Coronary artery (tissue), 2 donors: Measurements from ENCODE around the gene LMNA.

Experiments used
- DNase-seq: peaks from one replicate; pipeline ENCODE4 v3.0.0-alpha.2; 2017; ENCODE audit warnings: low spot score
- H3K27ac ChIP-seq, 2 donors: fragments of 200-600 bp; sonication (generic); one replicate each; pipeline ENCODE4 v1.5.1; 2016 to 2019
- H3K4me3 ChIP-seq: fragments of 200-600 bp; sonication (generic); 2 replicates; pipeline ENCODE4 v1.5.1; 2016; ENCODE audit warnings: mild to moderate bottlenecking, moderate library complexity
- TF ChIP-seq, protein P1 (sequence below): fragments of 200-600 bp; sonication (generic); IDR thresholded peaks from one replicate; pipeline ENCODE4 v1.5.1; 2019; ENCODE audit warnings: antibody characterized with exemption

The LMNA gene

DNA sequence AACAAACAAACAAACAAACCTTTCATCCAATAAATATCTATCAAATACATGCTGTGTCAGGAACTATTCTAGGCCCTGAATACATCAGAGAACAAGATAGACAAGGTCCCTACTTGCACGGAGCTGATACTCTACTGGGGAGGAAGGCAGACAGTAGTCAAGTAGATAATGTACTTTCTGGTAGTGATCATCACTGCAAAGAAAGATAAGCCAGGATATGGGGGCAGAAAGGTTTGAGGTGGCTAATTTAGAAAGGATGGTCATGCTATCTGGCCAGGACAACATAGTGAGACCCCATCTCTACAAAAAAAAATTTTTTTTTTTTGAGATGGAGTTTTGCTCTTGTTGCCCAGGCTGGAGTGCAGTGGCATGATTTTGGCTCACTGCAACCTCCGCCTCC lies 22.9 kb upstream of the LMNA start:
- Histone ChIP-seq H3K4me3 (no peak overlapping the region), H3K27ac (no peak overlapping the region)
- no peak for DNase-seq
- TF ChIP-seq, protein P1, sequence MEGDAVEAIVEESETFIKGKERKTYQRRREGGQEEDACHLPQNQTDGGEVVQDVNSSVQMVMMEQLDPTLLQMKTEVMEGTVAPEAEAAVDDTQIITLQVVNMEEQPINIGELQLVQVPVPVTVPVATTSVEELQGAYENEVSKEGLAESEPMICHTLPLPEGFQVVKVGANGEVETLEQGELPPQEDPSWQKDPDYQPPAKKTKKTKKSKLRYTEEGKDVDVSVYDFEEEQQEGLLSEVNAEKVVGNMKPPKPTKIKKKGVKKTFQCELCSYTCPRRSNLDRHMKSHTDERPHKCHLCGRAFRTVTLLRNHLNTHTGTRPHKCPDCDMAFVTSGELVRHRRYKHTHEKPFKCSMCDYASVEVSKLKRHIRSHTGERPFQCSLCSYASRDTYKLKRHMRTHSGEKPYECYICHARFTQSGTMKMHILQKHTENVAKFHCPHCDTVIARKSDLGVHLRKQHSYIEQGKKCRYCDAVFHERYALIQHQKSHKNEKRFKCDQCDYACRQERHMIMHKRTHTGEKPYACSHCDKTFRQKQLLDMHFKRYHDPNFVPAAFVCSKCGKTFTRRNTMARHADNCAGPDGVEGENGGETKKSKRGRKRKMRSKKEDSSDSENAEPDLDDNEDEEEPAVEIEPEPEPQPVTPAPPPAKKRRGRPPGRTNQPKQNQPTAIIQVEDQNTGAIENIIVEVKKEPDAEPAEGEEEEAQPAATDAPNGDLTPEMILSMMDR, result no peak

DNA sequence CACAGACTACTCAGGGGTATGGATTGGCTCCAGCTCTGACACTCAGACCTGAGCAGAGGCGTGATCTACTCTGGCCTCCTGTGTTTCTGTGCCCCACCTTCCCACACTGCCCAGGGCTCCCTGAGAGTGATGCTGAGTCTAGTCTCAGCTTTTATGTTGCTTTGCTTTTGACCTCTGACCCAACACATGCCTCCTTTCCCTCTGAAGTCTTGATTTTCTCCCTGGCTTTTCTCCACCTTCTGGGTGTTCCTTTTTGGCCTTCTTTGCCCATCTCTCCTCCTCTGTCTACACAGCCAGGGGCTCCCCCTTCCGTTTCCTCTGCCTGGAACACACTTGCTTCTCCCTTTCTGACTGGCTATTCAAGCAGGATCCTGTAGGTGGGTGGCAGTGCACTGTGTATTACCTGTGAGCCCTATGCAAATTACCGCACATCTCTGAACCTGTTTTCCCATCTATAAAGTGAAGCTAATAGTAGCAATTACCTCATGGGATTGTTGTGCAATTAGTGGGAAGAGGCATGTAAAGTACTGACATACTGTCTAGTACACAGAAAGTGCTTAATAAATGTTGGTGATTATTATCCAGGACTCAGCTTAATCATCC lies 18.5 kb upstream of the LMNA start:
- no peak for DNase-seq
- Histone ChIP-seq H3K4me3 (no peak overlapping the region), H3K27ac (peak overlapping the region in 1 of 2 donors; percentile 92)
- TF ChIP-seq, protein P1, result no peak

DNA sequence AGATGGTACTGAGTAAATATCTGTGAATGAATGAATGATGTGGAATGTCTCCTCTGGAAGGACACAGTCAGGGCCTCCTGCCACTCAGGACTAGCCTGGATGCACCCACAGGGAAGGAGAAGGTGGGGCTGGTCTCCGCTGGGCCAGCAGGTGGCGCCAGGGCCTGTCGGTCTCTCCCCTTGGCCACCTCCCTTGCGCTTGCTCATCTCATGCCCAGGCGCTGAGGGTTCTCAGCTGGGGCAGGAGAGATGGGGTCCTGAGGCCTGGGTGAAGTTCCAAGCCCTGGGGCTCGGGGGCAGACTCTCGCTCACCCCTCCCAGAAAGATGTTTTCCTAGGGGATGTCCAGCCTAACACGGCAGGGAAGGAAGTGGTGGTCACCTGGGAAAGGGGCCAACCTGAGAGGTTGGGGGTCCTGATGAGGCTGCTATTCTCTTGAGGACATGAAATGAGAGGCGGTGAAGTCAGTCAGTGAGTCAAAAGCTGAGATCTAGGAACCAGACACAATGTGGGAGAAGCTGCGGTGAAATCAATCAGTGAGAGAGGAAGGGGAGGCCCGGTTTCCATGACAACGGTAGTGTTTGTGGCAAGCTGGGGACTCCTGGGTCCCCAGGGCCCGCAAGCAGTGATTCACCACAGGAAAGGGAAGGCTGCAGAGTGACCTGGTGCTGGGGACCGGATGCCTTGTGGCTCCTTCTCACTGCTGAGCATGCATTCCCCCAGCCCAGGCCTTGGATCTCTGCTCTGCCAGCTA lies 17.7 kb upstream of the LMNA start:
- peak overlapping the region; percentile 88 to 92 for H3K27ac ChIP-seq
- peak; percentile 93 for DNase-seq
- TF ChIP-seq, protein P1, result peak; percentile 95
- H3K4me3 ChIP-seq, result peak overlapping the region; percentile 43

DNA sequence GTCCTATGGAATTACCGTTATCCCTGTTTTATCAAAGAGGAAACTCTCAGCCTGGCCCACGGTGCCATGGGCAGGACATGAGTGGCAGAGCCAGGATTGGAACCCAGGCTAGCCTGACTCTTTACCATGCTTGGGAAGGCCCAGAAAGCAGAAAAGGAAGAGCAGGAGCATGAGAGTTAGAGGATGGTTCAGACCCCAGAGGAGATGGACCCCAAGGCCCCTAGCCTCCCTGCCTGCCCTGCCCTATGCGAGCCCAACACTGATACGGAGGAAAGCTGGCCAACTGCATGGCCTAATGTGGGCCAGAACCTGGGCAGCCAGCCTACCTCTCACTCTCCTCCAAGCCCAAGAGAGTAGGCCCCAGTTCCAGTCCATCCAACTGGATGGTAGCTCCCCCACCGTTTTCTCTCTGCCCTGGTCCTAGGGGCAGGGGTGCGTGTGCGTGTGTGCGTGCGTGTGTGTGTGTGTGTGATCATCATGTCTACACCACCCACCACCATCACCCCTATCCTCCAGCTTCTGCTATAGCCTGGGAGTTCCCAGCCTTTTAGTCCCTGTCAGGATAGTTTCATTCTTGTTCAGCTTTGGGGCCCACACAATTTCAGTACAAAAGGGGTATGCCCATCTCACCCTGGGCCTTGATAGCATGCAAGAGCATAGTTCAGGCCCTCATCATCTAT lies 16.9 kb upstream of the LMNA start:
- DNase-seq, result no peak
- no peak overlapping the region for H3K4me3 ChIP-seq
- H3K27ac ChIP-seq, result peak overlapping the region; percentile 88 to 92
- TF ChIP-seq, protein P1, result no peak

DNA sequence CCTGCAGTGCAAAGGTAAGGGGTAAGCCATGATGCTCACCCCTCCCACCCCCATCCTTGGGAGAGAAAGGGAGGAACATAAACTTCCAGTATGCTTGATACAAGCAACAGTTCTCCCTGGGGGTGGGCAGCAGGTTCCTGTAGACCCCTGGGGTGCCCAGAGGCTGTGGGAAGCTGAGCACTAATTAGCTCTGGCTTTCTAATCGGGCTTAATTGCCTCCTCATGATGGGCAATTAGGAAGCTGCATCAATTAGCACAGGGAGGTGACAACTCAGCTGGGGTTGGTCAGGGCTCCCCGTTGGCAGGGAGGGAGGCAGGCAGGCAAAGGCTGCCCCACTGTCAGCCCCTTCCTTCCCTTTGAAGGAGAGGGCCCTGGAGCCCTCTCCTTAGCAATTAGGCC lies 15.7 kb upstream of the LMNA start:
- DNase-seq, result no peak
- H3K27ac ChIP-seq, result peak overlapping the region in 1 of 2 donors; percentile 92
- no peak overlapping the region for H3K4me3 ChIP-seq
- TF ChIP-seq, protein P1, result no peak

DNA sequence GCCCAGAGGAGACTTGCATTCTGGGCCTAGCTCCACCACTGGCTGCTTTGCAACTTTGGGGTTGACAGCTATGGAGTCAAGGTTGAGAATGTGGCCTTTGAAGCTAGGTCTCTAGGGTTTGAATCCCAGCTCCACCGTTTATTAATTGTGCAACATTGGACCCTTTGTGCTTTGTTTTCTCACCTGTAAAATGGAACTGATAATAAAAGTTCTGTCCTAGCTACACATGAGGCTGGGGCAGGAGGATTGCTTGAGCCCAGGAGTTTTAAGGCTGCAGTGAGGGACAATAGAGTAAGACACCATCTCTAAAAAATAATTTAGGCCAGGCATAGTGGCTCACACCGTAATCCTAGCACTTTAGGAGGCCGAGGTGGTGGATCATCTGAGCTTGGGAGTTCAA lies 15.2 kb upstream of the LMNA start:
- no peak for DNase-seq
- no peak overlapping the region for H3K4me3 ChIP-seq
- no peak overlapping the region for H3K27ac ChIP-seq
- TF ChIP-seq, protein P1, result no peak
